ENCODE results near the gene CEP83.
"Not testable (repeated sequence)": the region's sequence is repeated elsewhere in the genome, so short reads cannot be mapped to it uniquely, and the experiment has no call there.

The CEP83 gene

GRCh38 chr12:94380507-94380906 lies 79.2 kb downstream of the CEP83 start:
- no peak for DNase-seq (ENCODE audit: low read depth in 2 of 2)

GRCh38 chr12:94379479-94380113 lies 80.1 kb downstream of the CEP83 start:
- DNase-seq (ENCODE audit: low read depth in 2 of 2), result no peak

- no peak for DNase-seq (ENCODE audit: low read depth in 2 of 2)
These were observed 82.1 kb downstream of the CEP83 start for GRCh38 chr12:94377599-94377998.

- no peak for DNase-seq (ENCODE audit: low read depth in 2 of 2)
These were observed 85.5 kb downstream of the CEP83 start for GRCh38 chr12:94374124-94374523.

- DNase-seq (ENCODE audit: low read depth in 2 of 2), result no peak
These were observed 87.2 kb downstream of the CEP83 start for GRCh38 chr12:94372461-94372860.

GRCh38 chr12:94362653-94363052 lies 97.0 kb downstream of the CEP83 start:
- DNase-seq (ENCODE audit: low read depth in 2 of 2), result no peak

GRCh38 chr12:94359761-94360160 lies 99.9 kb downstream of the CEP83 start:
- no peak for DNase-seq (ENCODE audit: low read depth in 2 of 2)

- no peak for DNase-seq (ENCODE audit: low read depth in 2 of 2)
These were observed 106.5 kb downstream of the CEP83 start for GRCh38 chr12:94353130-94353529.

GRCh38 chr12:94340573-94340972 lies 119.1 kb downstream of the CEP83 start:
- DNase-seq (ENCODE audit: low read depth in 2 of 2), result no peak

GRCh38 chr12:94338006-94338794 lies 121.5 kb downstream of the CEP83 start:
- DNase-seq (ENCODE audit: low read depth in 2 of 2), result no peak

GRCh38 chr12:94336211-94336925 lies 123.3 kb downstream of the CEP83 start:
- no peak for DNase-seq (ENCODE audit: low read depth in 2 of 2)

- no peak for DNase-seq (ENCODE audit: low read depth in 2 of 2)
These were observed 126.3 kb downstream of the CEP83 start for GRCh38 chr12:94333396-94333795.

GRCh38 chr12:94329366-94329765 lies 130.3 kb downstream of the CEP83 start:
- DNase-seq (ENCODE audit: low read depth in 2 of 2), result no peak

GRCh38 chr12:94327809-94328208 lies 131.9 kb downstream of the CEP83 start:
- DNase-seq (ENCODE audit: low read depth in 2 of 2), result no peak

GRCh38 chr12:94326727-94327126 lies 132.9 kb downstream of the CEP83 start:
- no peak for DNase-seq (ENCODE audit: low read depth in 2 of 2)

GRCh38 chr12:94326234-94326633 lies 133.4 kb downstream of the CEP83 start:
- DNase-seq (ENCODE audit: low read depth in 2 of 2), result no peak

GRCh38 chr12:94322346-94322745 lies 137.3 kb downstream of the CEP83 start:
- DNase-seq (ENCODE audit: low read depth in 2 of 2), result no peak

GRCh38 chr12:94320109-94320508 lies 139.6 kb downstream of the CEP83 start:
- no peak for DNase-seq (ENCODE audit: low read depth in 2 of 2)

- no peak for DNase-seq (ENCODE audit: low read depth in 2 of 2)
These were observed 141.5 kb downstream of the CEP83 start for GRCh38 chr12:94318181-94318580.

GRCh38 chr12:94316600-94316999 lies 143.1 kb downstream of the CEP83 start:
- not testable (repeated sequence) for DNase-seq (ENCODE audit: low read depth in 2 of 2)

- no peak for DNase-seq (ENCODE audit: low read depth in 2 of 2)
These were observed 147.3 kb downstream of the CEP83 start for GRCh38 chr12:94312378-94312777.

- no peak for DNase-seq (ENCODE audit: low read depth in 2 of 2)
These were observed 150.3 kb downstream of the CEP83 start for GRCh38 chr12:94309373-94309772.

- DNase-seq (ENCODE audit: low read depth in 2 of 2), result no peak
These were observed 151.1 kb downstream of the CEP83 start for GRCh38 chr12:94308612-94309011.

Data from stimulated activated CD8-positive, alpha-beta memory T cell treated with anti-CD3 and anti-CD28 coated beads, Interleukin-15, amount 100 ng/mL, for 48 hours (primary cell).